ENCODE data around the gene CHCHD6. TPM values are rescaled to one million over a fixed set of nuclear protein-coding genes. Genes with fewer than 3 reads are reported as not detected.

The CHCHD6 gene
- total RNA-seq, 1 experiment from 2014 or later, result 29.6 TPM

DNA sequence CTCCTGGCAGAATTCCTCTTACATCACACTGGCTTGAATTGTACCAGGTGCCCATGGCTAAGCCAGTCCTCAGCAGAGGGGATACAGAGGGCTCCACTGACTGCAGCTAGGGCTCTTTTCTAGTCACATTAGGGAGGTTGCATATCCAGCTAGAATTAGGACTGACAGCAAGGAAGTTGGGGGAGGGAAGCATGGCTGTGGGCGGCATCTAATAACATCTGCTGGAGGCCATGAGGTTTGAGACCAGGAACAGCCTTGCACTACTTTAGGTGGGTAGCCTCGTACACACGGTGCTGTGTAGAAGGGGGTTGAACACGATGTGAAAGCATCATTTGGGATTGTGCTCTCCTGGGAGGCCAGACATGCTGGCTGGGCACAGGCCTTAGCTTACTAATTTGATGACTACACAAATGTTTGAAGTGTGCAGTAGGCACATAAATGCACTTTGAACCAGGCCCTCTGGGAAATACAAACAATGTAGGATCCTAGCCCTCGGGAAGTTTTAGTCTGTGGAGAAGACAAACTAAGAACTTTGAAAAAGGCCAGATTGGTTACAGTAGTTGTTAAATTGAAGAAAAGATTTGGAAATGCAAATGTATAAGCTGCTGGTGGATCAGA is 30.2 kb downstream of the CHCHD6 start:
- no peak for TF ChIP-seq CTCF (IDR thresholded peaks at IDR 0.05; ENCODE audit: unreplicated experiment)
- no peaks in the 10 kb centered on the region for H3K4me1 Mint-ChIP-seq (ENCODE audit: insufficient read depth, unreplicated experiment)

GRCh38 chr3:126737527-126737926 is 33.5 kb downstream of the CHCHD6 start:
- peaks cover 12% of the 10 kb centered on the region for H3K36me3 Mint-ChIP-seq (ENCODE audit: insufficient read depth, unreplicated experiment)
- CTCF ChIA-PET, result interaction anchor here (0.5 to 1.2 kb wide), 7 partner anchors 10 to 748 kb away, joined by 3 to 5 read pairs (median 3); no protein-coding TSS in a partner anchor
- no TSS peak for BruUV-seq (replicated peaks)

More for the DNA sequence above, 30.2 kb downstream of the CHCHD6 start:
- Mint-ChIP-seq H3K9me3 (ENCODE audit: unreplicated experiment) (peaks cover 3% of the 10 kb centered on the region), H3K36me3 (ENCODE audit: insufficient read depth, unreplicated experiment) (peaks cover 6% of the 10 kb centered on the region), H3K4me3 (ENCODE audit: unreplicated experiment) (no peak overlapping the region), H3K27ac (ENCODE audit: low read depth, unreplicated experiment) (no peak overlapping the region), H3K27me3 (ENCODE audit: insufficient read depth, unreplicated experiment) (no peaks in the 10 kb centered on the region)
- no peak for DNase-seq (ENCODE audit: unreplicated experiment)
- CTCF ChIA-PET, result interaction anchor here (1.4 kb wide), 1 partner anchor 18 kb away, joined by 4 read pairs; no protein-coding TSS in a partner anchor
- BruUV-seq (replicated peaks), result no TSS peak
- intact Hi-C loops (cut with micrococcal nuclease), result no loop called here
- POLR2A ChIA-PET, result no interaction called here

DNA sequence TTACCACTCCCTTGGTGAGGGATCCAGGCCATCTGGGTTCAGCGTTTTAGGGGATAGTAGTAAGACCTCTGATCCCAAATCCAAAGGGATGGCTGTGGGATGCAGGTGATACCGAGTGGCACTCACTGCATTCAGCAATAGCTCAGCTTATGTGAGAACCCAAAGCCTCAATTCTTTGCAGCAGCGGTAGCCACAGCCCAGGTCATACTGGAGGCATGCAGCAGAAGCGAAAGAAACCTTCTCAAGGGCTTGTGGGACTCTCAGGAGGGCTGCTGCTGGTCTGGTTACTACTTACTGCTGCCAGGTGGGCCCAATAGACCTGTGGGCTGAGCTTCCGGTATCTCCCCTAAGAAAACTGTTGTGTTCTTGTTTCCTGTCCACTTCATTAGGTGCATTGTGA is 38.0 kb downstream of the CHCHD6 start:
- no peak for TF ChIP-seq CTCF (IDR thresholded peaks at IDR 0.05; ENCODE audit: unreplicated experiment)
- Mint-ChIP-seq H3K27ac (ENCODE audit: low read depth, unreplicated experiment) (no peak overlapping the region), H3K4me3 (ENCODE audit: unreplicated experiment) (no peak overlapping the region), H3K27me3 (ENCODE audit: insufficient read depth, unreplicated experiment) (no peaks in the 10 kb centered on the region), H3K36me3 (ENCODE audit: insufficient read depth, unreplicated experiment) (peaks cover 5% of the 10 kb centered on the region), H3K9me3 (ENCODE audit: unreplicated experiment) (peaks cover 11% of the 10 kb centered on the region), H3K4me1 (ENCODE audit: insufficient read depth, unreplicated experiment) (peaks cover 22% of the 10 kb centered on the region)
- CTCF ChIA-PET, result interaction anchor here (0.6 to 2.9 kb wide), 3 partner anchors 10 to 240 kb away, joined by 4 to 21 read pairs (median 5); no protein-coding TSS in a partner anchor
- DNase-seq (ENCODE audit: unreplicated experiment), result no peak
- intact Hi-C loops (cut with micrococcal nuclease), result no loop called here
- no TSS peak for BruUV-seq (replicated peaks)
- POLR2A ChIA-PET, result no interaction called here

More at GRCh38 chr3:126737527-126737926, 33.5 kb downstream of the CHCHD6 start:
- POLR2A ChIA-PET, result no interaction called here
- Mint-ChIP-seq H3K27ac (ENCODE audit: low read depth, unreplicated experiment) (no peak overlapping the region), H3K4me1 (ENCODE audit: insufficient read depth, unreplicated experiment) (no peaks in the 10 kb centered on the region), H3K4me3 (ENCODE audit: unreplicated experiment) (no peak overlapping the region), H3K27me3 (ENCODE audit: insufficient read depth, unreplicated experiment) (no peaks in the 10 kb centered on the region), H3K9me3 (ENCODE audit: unreplicated experiment) (peaks cover 11% of the 10 kb centered on the region)
- intact Hi-C loops (cut with micrococcal nuclease), result no loop called here
- no peak for DNase-seq (ENCODE audit: unreplicated experiment)
- no peak for TF ChIP-seq CTCF (IDR thresholded peaks at IDR 0.05; ENCODE audit: unreplicated experiment)

DNA sequence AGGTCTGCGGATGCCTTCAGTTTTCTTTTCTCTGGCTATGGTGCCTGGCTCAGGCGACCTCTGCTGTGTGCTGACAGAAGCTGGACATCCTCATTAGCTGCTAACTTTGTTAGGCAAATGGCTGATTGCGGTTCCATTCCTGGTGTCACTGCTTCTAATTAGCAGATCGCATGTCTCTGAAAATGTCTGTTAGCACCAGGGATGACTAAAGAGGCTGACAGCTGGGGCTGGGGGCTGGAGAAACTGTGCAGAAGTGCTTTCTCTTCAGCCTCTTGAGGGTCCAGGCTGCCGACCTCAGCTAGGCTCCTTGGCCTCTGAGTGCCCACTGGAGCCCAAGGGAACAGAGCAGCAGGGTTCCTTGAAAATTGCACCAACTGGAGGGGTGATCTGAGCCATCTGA is 39.3 kb downstream of the CHCHD6 start:
- Mint-ChIP-seq H3K4me3 (ENCODE audit: unreplicated experiment) (no peak overlapping the region), H3K36me3 (ENCODE audit: insufficient read depth, unreplicated experiment) (peaks cover 5% of the 10 kb centered on the region), H3K27me3 (ENCODE audit: insufficient read depth, unreplicated experiment) (no peaks in the 10 kb centered on the region), H3K27ac (ENCODE audit: low read depth, unreplicated experiment) (no peak overlapping the region), H3K4me1 (ENCODE audit: insufficient read depth, unreplicated experiment) (peaks cover 30% of the 10 kb centered on the region), H3K9me3 (ENCODE audit: unreplicated experiment) (peaks cover 11% of the 10 kb centered on the region)
- no peak for TF ChIP-seq CTCF (IDR thresholded peaks at IDR 0.05; ENCODE audit: unreplicated experiment)
- no peak for DNase-seq (ENCODE audit: unreplicated experiment)
- no TSS peak for BruUV-seq (replicated peaks)
- CTCF ChIA-PET, result interaction anchor here (0.5 to 2.9 kb wide), 4 partner anchors 9 to 808 kb away, joined by 4 to 21 read pairs (median 4); no protein-coding TSS in a partner anchor
- intact Hi-C loops (cut with micrococcal nuclease), result no loop called here
- POLR2A ChIA-PET, result interaction anchor here (1.1 kb wide), 1 partner anchor 22 kb away, joined by 5 read pairs; no protein-coding TSS in a partner anchor
